HG03159 (cell line): Measurements from ENCODE around the gene STK33.
"Not testable (repeated sequence)": the region's sequence is repeated elsewhere in the genome, so short reads cannot be mapped to it uniquely, and the experiment has no call there.

ENCODE experiments used
- ATAC-seq: cut with Tn5 transposase; IDR thresholded peaks from one replicate; pipeline ENCODE4 v1.9.1; 2021; ENCODE audit warnings: mild to moderate bottlenecking, moderate library complexity; ENCODE audit not compliant: unreplicated experiment

STK33 gene

GRCh38 chr11:8545698-8546366, 48.2 kb downstream of the STK33 start:
- ATAC-seq, result no peak

DNA sequence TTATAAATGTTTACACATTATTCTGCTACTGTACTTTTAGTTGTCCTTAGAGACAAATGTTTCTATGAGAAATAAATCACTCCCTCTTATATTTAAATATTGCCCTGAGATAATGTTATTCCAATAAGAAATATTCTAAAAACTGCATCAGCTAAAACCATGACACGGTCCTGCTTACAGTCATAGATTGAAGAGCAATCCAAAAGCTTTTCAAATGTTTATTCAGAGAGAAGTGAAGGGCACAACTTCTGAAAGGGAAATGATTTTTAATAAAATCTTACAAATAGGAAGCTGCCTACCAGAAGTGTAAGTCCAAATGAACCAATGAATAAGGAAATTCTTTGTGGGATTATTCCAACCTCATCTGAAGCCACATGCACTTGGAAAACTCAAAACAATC, 49.2 kb downstream of the STK33 start:
- ATAC-seq, result no peak

DNA sequence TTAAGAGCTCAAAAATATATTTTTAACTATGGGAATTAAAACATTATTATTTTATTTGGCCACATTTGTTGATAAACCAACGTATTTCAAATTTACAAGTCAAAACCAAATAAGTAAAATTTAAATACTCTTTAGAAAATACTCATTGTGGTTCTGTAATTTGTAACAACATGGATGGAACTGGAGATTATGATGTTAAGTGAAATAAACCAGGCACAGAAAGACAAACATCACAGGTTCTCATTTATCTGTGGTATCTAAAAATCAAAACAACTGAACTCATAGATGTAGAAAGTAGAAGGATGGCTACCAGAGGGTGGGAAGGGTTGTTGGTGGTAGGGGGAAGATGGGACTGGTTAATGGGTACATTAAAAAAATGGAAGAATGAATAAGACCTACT, 50.8 kb downstream of the STK33 start:
- ATAC-seq, result no peak

GRCh38 chr11:8541448-8541847, 52.6 kb downstream of the STK33 start:
- no peak for ATAC-seq

DNA sequence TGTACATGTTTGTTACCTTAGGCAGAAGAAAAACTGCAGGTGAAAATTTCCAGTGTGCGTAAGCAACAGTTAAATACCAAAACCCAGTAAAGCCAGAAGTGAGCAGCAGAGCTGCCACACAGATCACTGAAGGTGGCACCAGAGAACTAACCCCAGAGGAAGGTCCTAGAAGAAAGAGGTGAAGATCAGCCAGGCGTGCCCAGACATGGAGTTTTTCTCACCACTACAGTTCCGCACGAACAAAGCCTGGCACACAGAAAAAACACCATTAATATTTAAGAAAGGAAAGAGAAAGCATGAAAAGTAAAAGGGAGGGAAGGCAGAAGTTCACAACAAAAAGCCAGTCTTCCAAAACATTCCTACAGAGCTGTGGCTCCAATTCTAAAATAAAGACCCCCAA, 60.7 kb downstream of the STK33 start:
- peak; percentile 64 for ATAC-seq

- peak; percentile 74 for ATAC-seq
Observed at GRCh38 chr11:8532475-8532874, 61.6 kb downstream of the STK33 start.

DNA sequence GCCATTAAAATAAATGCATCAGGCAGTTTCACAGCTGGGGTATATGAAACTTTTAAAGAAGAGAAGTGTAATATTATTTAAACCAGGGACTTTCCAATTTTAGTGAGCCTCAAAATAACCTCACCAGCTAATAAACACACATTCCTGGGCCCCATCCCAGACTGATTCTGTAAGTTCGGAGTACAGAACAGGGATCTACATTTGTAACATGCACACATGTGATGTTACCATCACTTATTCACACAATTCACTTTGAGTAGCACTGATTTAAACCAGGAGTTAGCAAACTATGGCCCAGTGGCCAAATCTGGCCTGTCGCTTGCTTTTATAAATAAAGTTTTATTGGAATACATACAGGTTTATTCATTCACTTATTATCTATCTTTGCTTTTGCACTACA, 62.0 kb downstream of the STK33 start:
- no peak for ATAC-seq

- ATAC-seq, result no peak
Observed at GRCh38 chr11:8531312-8531711, 62.7 kb downstream of the STK33 start.

- no peak for ATAC-seq
Observed at GRCh38 chr11:8527939-8528338, 66.1 kb downstream of the STK33 start.

DNA sequence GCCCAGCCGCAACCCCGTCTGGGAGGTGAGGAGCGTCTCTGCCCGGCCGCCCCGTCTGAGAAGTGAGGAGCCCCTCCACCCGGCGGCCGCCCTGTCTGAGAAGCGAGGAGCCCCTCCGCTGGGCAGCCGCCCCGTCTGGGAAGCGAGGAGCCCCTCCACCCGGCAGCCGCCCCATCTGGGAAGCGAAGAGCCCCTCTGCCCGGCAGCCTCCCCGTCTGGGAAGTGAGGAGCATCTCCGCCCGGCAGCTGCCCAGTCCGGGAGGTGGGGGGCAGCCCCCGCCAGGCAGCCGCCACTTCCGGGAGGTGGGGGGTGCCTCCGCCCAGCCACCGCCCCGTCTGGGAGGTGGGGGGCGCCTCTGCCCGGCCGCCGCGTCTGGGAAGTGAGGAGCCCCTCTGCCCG, 70.6 kb downstream of the STK33 start:
- no peak for ATAC-seq

- no peak for ATAC-seq
Observed at GRCh38 chr11:8512547-8512946, 81.5 kb downstream of the STK33 start.

DNA sequence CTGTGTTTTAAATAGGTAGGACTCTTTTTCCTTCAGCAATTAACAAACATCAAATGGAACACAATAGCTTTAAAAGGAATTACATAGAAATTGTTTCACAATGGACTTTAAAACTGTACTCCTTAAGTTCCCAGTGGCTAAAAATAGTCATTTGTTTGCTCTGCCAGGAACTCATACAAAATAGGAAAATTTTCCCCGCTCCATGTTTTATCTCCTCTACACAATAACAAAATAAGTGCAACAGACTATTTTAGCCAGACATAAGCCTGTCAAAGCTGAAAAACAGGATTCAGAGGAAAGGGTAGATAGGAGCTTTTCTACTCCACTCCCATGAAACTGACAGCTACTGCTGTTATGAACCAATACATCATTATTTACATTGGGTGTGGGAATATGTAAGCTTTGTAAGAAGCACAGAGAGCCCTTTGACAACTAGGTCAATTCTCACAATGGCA, 90.1 kb downstream of the STK33 start:
- ATAC-seq, result no peak

DNA sequence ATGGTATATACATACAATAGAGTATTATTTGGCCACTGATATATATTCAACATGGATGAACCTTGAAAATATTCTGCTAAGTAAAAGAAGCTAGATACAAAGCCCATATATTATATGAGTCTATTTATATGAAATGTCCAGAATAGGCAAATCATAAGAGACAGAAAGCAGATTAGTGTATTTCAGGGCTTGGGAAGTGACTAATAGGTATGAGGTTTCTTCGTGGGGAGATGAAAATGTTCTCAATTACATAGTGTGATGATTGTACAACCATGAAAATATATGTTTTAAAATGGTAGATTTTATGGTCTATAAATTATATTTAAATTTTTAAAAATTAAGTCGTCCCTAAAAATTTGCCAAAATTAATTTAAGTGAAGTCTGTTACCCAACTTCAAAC, 92.2 kb downstream of the STK33 start:
- no peak for ATAC-seq

GRCh38 chr11:8488395-8488794, 105.6 kb downstream of the STK33 start:
- no peak for ATAC-seq

GRCh38 chr11:8487261-8487660, 106.8 kb downstream of the STK33 start:
- ATAC-seq, result no peak

DNA sequence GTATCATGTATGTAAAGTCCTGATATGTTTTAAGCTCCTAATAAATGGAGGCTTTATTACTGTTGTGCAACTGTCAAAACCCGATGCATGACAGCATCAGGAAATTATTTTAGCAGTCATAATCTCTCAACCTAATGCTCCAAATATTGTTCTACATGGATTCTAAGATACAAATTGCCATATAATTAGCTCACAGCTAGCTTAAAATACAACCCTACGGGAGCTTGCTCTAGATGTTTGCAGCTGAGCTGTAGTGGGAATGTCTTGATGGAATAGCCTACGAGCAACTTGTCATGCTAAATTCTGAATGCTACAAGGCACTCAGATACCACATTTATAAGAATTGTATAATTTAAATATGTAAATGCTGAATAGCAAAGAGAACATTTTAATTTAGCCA, 109.8 kb downstream of the STK33 start:
- ATAC-seq, result no peak

DNA sequence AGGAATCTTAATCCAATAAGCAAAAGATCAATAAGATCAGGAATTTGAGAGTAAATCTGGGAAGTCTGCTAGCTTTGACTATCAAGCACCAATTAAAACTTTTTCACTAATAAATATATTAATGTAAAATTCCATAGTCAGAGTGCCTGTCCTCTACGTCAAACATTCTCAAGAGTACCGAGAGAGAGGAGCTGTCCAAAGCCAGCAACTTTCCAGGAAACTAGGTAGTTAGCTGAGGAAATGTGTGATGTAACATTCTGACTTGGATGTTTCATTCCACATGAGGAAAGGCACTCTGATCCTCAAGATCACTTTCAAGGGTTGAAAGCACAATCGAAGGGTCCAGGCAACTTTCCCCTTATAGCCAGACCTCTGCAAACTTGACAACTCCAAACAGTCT, 113.2 kb downstream of the STK33 start:
- no peak for ATAC-seq

DNA sequence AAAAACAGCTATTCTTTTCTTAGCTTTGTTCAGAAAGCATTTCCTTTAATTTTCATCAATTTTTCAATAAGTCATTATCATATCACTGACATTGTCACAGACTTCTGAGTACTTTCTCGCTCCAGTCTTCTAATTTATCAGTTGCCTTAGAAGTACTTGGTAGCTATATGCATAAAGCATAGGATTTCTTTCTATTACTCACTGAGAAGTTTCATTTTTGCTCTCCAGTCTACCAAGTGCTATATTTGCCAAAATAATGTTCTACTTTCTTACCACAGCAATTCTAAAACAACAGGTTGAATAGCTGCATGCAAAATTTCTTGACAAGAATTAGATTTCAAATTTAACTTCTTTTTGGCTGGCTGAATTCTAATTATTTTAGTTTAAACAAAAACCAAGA, 116.3 kb downstream of the STK33 start:
- ATAC-seq, result peak; percentile 86

DNA sequence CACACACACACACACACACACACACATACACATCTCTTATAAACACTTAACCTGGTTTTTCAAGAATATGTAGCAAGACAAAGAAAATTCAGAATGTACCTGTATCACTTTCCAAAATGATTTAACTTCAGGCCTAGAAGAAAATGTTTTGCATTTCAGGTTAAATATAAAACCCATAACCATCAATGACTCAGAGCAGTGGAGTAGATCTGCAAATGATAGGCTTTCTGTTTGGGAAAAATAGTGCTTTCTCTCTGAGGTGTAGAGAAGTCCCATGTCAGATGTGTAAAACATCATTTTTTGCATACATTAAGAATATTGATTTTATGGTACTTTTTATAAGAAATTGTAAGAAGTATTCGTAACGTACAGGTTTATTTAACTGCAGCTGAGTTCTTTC, 116.9 kb downstream of the STK33 start:
- no peak for ATAC-seq

- not testable (repeated sequence) for ATAC-seq
Observed at GRCh38 chr11:8467806-8468205, 126.2 kb downstream of the STK33 start.

GRCh38 chr11:8467356-8467755, 126.7 kb downstream of the STK33 start:
- ATAC-seq, result not testable (repeated sequence)

- not testable (repeated sequence) for ATAC-seq
Observed at GRCh38 chr11:8466884-8467283, 127.1 kb downstream of the STK33 start.

GRCh38 chr11:8459711-8460399, 134.2 kb downstream of the STK33 start:
- no peak for ATAC-seq
